NB4 (cell line): ENCODE measurements around the gene LAMP1.
"Not testable (repeated sequence)": the region's sequence is repeated elsewhere in the genome, so short reads cannot be mapped to it uniquely, and the experiment has no call there.

Experiments
- DNase-seq: peaks from one replicate; pipeline ENCODE4 v3.0.0; 2010; ENCODE audit warnings: low read depth
- H3K4me3 ChIP-seq: one replicate; pipeline ENCODE4 v1.5.1; 2011; ENCODE audit warnings: mild to moderate bottlenecking, low read depth, low read length, moderate library complexity
- MAX ChIP-seq: IDR thresholded peaks from 2 replicates; pipeline ENCODE4 v1.6.1; 2011; ENCODE audit warnings: low read depth, low read length
- MYC ChIP-seq: IDR thresholded peaks from 2 replicates; pipeline ENCODE4 v1.6.1; 2011; ENCODE audit warnings: low read depth, low read length
- POLR2A ChIP-seq: IDR thresholded peaks from 2 replicates; pipeline ENCODE4 v1.6.1; 2011; ENCODE audit warnings: mild to moderate bottlenecking; ENCODE audit not compliant: insufficient read length; ENCODE audit errors: extremely low read depth
- TF ChIP-seq, protein P1 (sequence below): IDR thresholded peaks from one replicate; pipeline ENCODE4 v1.5.1; 2012; ENCODE audit warnings: low read depth, low read length

The LAMP1 gene, protein sequence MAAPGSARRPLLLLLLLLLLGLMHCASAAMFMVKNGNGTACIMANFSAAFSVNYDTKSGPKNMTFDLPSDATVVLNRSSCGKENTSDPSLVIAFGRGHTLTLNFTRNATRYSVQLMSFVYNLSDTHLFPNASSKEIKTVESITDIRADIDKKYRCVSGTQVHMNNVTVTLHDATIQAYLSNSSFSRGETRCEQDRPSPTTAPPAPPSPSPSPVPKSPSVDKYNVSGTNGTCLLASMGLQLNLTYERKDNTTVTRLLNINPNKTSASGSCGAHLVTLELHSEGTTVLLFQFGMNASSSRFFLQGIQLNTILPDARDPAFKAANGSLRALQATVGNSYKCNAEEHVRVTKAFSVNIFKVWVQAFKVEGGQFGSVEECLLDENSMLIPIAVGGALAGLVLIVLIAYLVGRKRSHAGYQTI

GRCh38 chr13:113296823-113297369 lies at the start of gene LAMP1:
TSS of gene LAMP1 (plus strand) at chr13:113297239. CDS start at chr13:113297435, 196 bp downstream.
- peak; percentile 99 for DNase-seq
- peak within 1 kb of the TSS; percentile 98 for H3K4me3 ChIP-seq
- TF ChIP-seq POLR2A (peak; percentile 57), MAX (peak; percentile 100), MYC (peak; percentile 96)
- TF ChIP-seq, protein P1, sequence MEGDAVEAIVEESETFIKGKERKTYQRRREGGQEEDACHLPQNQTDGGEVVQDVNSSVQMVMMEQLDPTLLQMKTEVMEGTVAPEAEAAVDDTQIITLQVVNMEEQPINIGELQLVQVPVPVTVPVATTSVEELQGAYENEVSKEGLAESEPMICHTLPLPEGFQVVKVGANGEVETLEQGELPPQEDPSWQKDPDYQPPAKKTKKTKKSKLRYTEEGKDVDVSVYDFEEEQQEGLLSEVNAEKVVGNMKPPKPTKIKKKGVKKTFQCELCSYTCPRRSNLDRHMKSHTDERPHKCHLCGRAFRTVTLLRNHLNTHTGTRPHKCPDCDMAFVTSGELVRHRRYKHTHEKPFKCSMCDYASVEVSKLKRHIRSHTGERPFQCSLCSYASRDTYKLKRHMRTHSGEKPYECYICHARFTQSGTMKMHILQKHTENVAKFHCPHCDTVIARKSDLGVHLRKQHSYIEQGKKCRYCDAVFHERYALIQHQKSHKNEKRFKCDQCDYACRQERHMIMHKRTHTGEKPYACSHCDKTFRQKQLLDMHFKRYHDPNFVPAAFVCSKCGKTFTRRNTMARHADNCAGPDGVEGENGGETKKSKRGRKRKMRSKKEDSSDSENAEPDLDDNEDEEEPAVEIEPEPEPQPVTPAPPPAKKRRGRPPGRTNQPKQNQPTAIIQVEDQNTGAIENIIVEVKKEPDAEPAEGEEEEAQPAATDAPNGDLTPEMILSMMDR, result no peak

DNA sequence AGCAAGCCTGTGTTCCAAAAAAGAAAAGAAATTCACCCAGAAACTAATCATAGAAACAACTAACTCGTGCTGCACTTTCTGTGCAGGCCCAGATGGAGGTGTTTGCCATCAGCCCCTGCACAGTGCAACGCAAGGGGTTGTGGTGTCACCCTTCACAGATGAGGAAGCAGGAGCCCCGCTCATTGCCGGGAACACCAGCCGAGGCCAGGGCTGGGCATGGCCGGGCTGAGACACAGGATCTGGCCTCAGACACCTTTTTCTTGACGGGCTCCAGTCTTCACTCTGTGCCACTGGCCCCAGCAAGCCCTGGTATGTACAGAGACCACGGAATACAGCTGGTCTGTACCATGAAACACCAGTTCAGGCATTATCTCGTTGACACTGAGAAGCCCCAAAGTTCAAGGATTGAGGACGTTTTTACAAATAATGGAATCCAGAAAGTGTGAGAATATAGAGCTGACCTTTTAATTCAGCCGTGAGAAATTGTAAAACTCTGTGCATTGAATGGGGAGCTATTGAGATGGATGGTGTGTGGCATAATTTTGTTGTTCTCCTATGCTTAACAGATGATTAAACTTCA lies 44.4 kb upstream of the LAMP1 start:
- H3K4me3 ChIP-seq, result no peak overlapping the region
- no peak for TF ChIP-seq MAX
- TF ChIP-seq POLR2A, result no peak
- no peak for TF ChIP-seq MYC
- TF ChIP-seq, protein P1, result no peak
- DNase-seq, result no peak

- H3K4me3 ChIP-seq, DNase-seq: not testable (repeated sequence)
These were observed 39.1 kb upstream of the LAMP1 start for GRCh38 chr13:113257908-113258307.

DNA sequence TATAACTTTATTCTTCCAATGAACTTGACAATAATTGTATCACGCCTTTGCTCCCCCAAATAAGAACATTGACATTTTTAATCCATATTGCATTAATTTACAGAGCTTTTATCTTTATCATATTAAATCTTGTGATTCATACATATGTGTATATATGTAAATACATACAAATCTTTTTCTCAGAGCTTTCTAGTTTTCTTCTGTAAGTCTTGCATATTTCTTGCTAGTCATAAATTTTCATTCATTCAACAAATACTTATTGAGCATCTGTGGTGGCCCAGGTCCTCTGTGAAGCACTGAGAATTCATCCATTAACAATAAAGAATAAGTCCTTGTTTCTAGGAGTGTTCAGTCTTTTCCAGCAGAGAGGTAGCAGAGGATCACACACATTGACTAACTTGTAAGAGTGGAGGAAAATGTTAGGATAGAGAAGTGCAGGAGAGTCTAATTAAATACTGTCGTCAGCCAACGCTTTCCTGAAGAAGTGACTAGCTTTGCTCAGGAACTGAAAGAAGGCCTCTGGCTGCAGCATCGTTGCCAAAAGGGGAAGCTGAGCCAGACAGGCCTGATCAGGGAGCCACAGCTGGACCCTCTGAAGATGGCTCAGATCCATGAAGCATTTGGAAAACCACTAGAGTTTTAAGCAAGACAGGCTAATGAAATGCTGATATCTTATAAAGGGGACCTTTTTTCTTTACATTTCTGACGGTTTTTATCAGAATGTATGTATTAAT lies 38.6 kb upstream of the LAMP1 start:
- no peak overlapping the region for H3K4me3 ChIP-seq
- no peak for DNase-seq
- no peak for TF ChIP-seq MYC
- TF ChIP-seq, protein P1, result no peak
- TF ChIP-seq MAX, result no peak
- TF ChIP-seq POLR2A, result no peak

DNA sequence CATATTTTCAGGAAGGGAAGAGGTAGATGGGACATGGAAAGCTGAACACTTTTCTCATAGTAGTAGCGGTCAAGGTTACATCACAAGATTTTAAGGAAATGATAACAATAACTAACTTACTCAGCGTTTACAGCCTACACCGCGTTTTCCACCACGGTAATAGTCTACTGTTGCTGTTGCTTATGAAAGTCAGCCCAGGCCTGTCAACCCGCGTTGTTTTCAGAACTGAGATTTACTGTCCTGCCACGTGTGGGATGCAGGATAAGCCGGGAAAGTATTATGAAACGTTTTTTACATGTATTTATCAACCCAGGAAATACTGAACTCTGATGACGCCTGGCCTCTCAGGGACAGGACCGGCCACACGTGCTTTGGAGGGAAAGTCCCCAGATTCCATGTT lies 36.0 kb upstream of the LAMP1 start:
- H3K4me3 ChIP-seq, result no peak overlapping the region
- no peak for DNase-seq
- TF ChIP-seq MAX, result no peak
- TF ChIP-seq POLR2A, result no peak
- no peak for TF ChIP-seq MYC
- TF ChIP-seq, protein P1, result no peak

GRCh38 chr13:113263016-113263415 lies 34.0 kb upstream of the LAMP1 start:
- not testable (repeated sequence) for DNase-seq, H3K4me3 ChIP-seq
